Transverse colon (tissue), 3 donors: ENCODE data around the gene MAT1A.
"Not testable (repeated sequence)": the region's sequence is repeated elsewhere in the genome, so short reads cannot be mapped to it uniquely, and the experiment has no call there.

ENCODE experiments used
- POLR2A ChIP-seq: fragments of 450-650 bp; IDR thresholded peaks from one replicate; pipeline ENCODE4 v1.6.1; 2016; ENCODE audit warnings: antibody characterized with exemption, mild to moderate bottlenecking, moderate library complexity
- TF ChIP-seq, protein P1 (sequence below), 5 experiments: fragments of 200-600 bp in 3 of 5; fragments of 450-650 bp in 2 of 5; sonication (generic) in 3 of 5; IDR thresholded peaks; 1 replicate in 2 of 5; 2 replicates in 3 of 5; pipeline ENCODE4 v1.5.1; 2016 to 2017; ENCODE audit warnings: antibody characterized with exemption in 5 of 5, inconsistent platforms in 3 of 5, mild to moderate bottlenecking in 2 of 5, moderate library complexity in 1 of 5

DNA sequence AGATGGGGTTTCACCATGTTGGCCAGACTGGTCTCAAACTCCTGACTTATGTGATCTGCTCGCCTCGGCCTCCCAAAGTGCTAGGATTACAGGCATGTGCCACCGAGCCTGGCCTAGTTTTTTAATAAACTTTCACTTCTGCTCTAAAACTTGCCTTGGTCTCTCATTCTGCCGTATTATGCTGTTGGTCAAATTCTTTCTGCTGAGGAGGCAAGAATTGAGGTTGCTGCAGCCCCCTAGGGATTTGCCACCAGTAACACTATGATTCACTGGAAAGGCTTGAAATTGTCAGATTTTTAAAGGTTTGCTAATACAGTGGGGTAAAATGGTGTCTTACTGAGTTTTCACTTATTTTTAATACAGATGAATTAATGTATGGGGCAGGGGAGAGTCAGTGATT, 62.7 kb downstream of the MAT1A start:
- not testable (repeated sequence) for TF ChIP-seq POLR2A
- TF ChIP-seq, protein P1, sequence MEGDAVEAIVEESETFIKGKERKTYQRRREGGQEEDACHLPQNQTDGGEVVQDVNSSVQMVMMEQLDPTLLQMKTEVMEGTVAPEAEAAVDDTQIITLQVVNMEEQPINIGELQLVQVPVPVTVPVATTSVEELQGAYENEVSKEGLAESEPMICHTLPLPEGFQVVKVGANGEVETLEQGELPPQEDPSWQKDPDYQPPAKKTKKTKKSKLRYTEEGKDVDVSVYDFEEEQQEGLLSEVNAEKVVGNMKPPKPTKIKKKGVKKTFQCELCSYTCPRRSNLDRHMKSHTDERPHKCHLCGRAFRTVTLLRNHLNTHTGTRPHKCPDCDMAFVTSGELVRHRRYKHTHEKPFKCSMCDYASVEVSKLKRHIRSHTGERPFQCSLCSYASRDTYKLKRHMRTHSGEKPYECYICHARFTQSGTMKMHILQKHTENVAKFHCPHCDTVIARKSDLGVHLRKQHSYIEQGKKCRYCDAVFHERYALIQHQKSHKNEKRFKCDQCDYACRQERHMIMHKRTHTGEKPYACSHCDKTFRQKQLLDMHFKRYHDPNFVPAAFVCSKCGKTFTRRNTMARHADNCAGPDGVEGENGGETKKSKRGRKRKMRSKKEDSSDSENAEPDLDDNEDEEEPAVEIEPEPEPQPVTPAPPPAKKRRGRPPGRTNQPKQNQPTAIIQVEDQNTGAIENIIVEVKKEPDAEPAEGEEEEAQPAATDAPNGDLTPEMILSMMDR (IDR thresholded peaks at IDR 0.05): not testable (repeated sequence)
